ENCODE results near the gene ZBED6.

Gene ZBED6

GRCh38 chr1:203840208-203840808, 44.9 kb downstream of the ZBED6 start:
- Histone ChIP-seq H3K4me1 (ENCODE audit: control insufficient read depth, insufficient read depth, low read length, poor library complexity, severe bottlenecking) (no peaks in the 10 kb centered on the region), H3K9me3 (ENCODE audit: control insufficient read depth, low read length) (peaks cover 3% of the 10 kb centered on the region), H3K36me3 (ENCODE audit: control insufficient read depth, insufficient read depth, low read length) (peaks cover 81% of the 10 kb centered on the region), H3K27ac (ENCODE audit: low read depth, low read length, severe bottlenecking) (no peak overlapping the region), H3K4me3 (ENCODE audit: extremely low read depth, insufficient read depth, low read length, poor library complexity, severe bottlenecking) (no peak overlapping the region)
- WGBS, 2 experiments (ENCODE audit: insufficient coverage in 2 of 2) = 100% methylated on average over 1 to 4 of the region's 4 CpGs

DNA sequence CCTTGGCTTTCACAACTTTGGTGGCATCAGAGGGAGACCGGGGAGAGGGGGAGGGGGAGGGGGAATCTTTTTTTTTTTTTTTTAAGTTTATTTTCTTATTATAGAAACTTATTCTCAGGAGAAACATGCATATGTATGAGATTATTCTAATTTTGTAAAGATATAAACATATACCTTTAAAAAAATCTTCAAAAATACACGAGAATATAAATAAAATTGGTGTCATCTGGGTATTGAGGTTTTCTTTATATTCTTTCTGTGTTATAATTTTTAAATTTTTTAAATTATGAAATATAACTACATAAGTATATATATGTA, 47.1 kb downstream of the ZBED6 start:
- peaks cover 76% of the 10 kb centered on the region for H3K36me3 ChIP-seq (ENCODE audit: control insufficient read depth, insufficient read depth, low read length)
- no peak overlapping the region for H3K4me3 ChIP-seq (ENCODE audit: extremely low read depth, insufficient read depth, low read length, poor library complexity, severe bottlenecking)
- H3K9me3 ChIP-seq (ENCODE audit: control insufficient read depth, low read length) = peaks cover 3% of the 10 kb centered on the region
- H3K27ac ChIP-seq (ENCODE audit: low read depth, low read length, severe bottlenecking) = no peak overlapping the region
- no CpG with 5 or more reads among the region's 2 CpGs for whole genome bisulfite sequencing, 2 experiments (ENCODE audit: insufficient coverage in 2 of 2)
- no peaks in the 10 kb centered on the region for H3K4me1 ChIP-seq (ENCODE audit: control insufficient read depth, insufficient read depth, low read length, poor library complexity, severe bottlenecking)

DNA sequence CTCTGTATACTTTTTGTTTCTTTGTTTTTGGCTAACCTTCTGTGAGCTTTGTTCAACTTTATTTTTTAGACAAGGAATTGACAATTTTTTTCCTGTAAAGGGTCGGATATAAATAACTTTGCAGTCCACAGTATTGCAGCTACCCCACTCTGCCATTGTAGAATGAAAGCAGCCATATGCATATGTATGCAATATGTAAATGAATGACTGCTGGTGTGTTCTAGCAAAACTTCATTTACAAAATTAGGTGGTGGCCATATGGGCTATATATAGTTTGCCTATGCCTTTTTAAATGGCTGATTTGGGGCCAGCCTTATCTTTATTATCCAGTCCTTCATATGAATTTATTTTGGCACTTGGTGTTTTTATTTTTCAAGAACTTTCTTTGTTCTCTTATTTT, 48.0 kb downstream of the ZBED6 start:
- Histone ChIP-seq H3K4me1 (ENCODE audit: control insufficient read depth, insufficient read depth, low read length, poor library complexity, severe bottlenecking) (no peaks in the 10 kb centered on the region), H3K36me3 (ENCODE audit: control insufficient read depth, insufficient read depth, low read length) (peaks cover 75% of the 10 kb centered on the region), H3K9me3 (ENCODE audit: control insufficient read depth, low read length) (peaks cover 3% of the 10 kb centered on the region), H3K4me3 (ENCODE audit: extremely low read depth, insufficient read depth, low read length, poor library complexity, severe bottlenecking) (no peak overlapping the region), H3K27ac (ENCODE audit: low read depth, low read length, severe bottlenecking) (no peak overlapping the region)
- WGBS, 2 experiments (ENCODE audit: insufficient coverage in 2 of 2) = 100% methylated on average over 1 of the region's 1 CpG; no CpG with 5 or more reads in 1 of the 2 experiments

All from mesodermal cell (in vitro differentiated cells).